ENCODE results near the gene NTRK1. TPM values are rescaled to one million over a fixed set of nuclear protein-coding genes. Genes with fewer than 3 reads are reported as not detected.

The NTRK1 gene
- total and polyA plus RNA-seq, 2 of the 13 experiments (the other 11 are each of a cell fraction or from before 2014, with no cell fraction given): not detected

GRCh38 chr1:156889802-156890580, 29.3 kb downstream of the NTRK1 start (continued):
- TF ChIP-seq SALL1 (CRISPR knock-in tag; IDR thresholded peaks at IDR 0.05) (0 out of 2 replicates have a peak, but pooled peaks have one; percentile 17), ELF3 (CRISPR knock-in tag; IDR thresholded peaks at IDR 0.05) (0 out of 2 replicates have a peak, but pooled peaks have one; percentile 23), ZNF124 (CRISPR knock-in tag; IDR thresholded peaks at IDR 0.05) (0 out of 2 replicates have a peak, but pooled peaks have one; percentile 48), THAP11 (CRISPR knock-in tag; IDR thresholded peaks at IDR 0.05) (peak; percentile 41; the same call in 1 of the 2 replicates), ZNF574 (CRISPR knock-in tag; IDR thresholded peaks at IDR 0.05) (peak; percentile 98), RAD21 (CRISPR knock-in tag; IDR thresholded peaks at IDR 0.05) (peak; percentile 55; the same call in 1 of the 2 replicates), NR2F2 (IDR thresholded peaks at IDR 0.05; ENCODE audit: borderline replicate concordance, low read depth) (no peak), MTA3 (CRISPR knock-in tag; IDR thresholded peaks at IDR 0.05) (no peak), KDM2A (CRISPR knock-in tag; IDR thresholded peaks at IDR 0.05; ENCODE audit: borderline replicate concordance, low read depth) (0 out of 2 replicates have a peak, but pooled peaks have one; percentile 25), XRCC5 (optimal IDR thresholded peaks at IDR 0.05; ENCODE audit: low read length) (peak; percentile 64), STAG1 (CRISPR knock-in tag; IDR thresholded peaks at IDR 0.05) (peak; percentile 83)
- TF ChIP-seq, protein P1, sequence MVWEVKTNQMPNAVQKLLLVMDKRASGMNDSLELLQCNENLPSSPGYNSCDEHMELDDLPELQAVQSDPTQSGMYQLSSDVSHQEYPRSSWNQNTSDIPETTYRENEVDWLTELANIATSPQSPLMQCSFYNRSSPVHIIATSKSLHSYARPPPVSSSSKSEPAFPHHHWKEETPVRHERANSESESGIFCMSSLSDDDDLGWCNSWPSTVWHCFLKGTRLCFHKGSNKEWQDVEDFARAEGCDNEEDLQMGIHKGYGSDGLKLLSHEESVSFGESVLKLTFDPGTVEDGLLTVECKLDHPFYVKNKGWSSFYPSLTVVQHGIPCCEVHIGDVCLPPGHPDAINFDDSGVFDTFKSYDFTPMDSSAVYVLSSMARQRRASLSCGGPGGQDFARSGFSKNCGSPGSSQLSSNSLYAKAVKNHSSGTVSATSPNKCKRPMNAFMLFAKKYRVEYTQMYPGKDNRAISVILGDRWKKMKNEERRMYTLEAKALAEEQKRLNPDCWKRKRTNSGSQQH (CRISPR knock-in tag; IDR thresholded peaks at IDR 0.05; ENCODE audit: low read depth): 0 out of 2 replicates have a peak, but pooled peaks have one; percentile 16
- TF ChIP-seq, protein P2, sequence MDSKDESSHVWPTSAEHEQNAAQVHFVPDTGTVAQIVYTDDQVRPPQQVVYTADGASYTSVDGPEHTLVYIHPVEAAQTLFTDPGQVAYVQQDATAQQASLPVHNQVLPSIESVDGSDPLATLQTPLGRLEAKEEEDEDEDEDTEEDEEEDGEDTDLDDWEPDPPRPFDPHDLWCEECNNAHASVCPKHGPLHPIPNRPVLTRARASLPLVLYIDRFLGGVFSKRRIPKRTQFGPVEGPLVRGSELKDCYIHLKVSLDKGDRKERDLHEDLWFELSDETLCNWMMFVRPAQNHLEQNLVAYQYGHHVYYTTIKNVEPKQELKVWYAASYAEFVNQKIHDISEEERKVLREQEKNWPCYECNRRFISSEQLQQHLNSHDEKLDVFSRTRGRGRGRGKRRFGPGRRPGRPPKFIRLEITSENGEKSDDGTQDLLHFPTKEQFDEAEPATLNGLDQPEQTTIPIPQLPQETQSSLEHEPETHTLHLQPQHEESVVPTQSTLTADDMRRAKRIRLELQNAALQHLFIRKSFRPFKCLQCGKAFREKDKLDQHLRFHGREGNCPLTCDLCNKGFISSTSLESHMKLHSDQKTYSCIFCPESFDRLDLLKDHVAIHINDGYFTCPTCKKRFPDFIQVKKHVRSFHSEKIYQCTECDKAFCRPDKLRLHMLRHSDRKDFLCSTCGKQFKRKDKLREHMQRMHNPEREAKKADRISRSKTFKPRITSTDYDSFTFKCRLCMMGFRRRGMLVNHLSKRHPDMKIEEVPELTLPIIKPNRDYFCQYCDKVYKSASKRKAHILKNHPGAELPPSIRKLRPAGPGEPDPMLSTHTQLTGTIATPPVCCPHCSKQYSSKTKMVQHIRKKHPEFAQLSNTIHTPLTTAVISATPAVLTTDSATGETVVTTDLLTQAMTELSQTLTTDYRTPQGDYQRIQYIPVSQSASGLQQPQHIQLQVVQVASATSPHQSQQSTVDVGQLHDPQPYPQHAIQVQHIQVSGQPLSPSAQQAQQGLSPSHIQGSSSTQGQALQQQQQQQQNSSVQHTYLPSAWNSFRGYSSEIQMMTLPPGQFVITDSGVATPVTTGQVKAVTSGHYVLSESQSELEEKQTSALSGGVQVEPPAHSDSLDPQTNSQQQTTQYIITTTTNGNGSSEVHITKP (CRISPR knock-in tag; IDR thresholded peaks at IDR 0.05; ENCODE audit: low read depth): 0 out of 2 replicates have a peak, but pooled peaks have one; percentile 49
- TF ChIP-seq, protein P3, sequence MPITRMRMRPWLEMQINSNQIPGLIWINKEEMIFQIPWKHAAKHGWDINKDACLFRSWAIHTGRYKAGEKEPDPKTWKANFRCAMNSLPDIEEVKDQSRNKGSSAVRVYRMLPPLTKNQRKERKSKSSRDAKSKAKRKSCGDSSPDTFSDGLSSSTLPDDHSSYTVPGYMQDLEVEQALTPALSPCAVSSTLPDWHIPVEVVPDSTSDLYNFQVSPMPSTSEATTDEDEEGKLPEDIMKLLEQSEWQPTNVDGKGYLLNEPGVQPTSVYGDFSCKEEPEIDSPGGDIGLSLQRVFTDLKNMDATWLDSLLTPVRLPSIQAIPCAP (CRISPR knock-in tag; IDR thresholded peaks at IDR 0.05; ENCODE audit: low read depth): no peak
- TF ChIP-seq, protein P4, sequence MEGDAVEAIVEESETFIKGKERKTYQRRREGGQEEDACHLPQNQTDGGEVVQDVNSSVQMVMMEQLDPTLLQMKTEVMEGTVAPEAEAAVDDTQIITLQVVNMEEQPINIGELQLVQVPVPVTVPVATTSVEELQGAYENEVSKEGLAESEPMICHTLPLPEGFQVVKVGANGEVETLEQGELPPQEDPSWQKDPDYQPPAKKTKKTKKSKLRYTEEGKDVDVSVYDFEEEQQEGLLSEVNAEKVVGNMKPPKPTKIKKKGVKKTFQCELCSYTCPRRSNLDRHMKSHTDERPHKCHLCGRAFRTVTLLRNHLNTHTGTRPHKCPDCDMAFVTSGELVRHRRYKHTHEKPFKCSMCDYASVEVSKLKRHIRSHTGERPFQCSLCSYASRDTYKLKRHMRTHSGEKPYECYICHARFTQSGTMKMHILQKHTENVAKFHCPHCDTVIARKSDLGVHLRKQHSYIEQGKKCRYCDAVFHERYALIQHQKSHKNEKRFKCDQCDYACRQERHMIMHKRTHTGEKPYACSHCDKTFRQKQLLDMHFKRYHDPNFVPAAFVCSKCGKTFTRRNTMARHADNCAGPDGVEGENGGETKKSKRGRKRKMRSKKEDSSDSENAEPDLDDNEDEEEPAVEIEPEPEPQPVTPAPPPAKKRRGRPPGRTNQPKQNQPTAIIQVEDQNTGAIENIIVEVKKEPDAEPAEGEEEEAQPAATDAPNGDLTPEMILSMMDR (CRISPR knock-in tag; IDR thresholded peaks at IDR 0.05): peak; percentile 89
- TF ChIP-seq, protein P5, sequence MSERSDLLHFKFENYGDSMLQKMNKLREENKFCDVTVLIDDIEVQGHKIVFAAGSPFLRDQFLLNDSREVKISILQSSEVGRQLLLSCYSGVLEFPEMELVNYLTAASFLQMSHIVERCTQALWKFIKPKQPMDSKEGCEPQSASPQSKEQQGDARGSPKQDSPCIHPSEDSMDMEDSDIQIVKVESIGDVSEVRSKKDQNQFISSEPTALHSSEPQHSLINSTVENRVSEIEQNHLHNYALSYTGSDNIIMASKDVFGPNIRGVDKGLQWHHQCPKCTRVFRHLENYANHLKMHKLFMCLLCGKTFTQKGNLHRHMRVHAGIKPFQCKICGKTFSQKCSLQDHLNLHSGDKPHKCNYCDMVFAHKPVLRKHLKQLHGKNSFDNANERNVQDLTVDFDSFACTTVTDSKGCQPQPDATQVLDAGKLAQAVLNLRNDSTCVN (CRISPR knock-in tag; IDR thresholded peaks at IDR 0.05; ENCODE audit: borderline replicate concordance): no peak

Measured in HepG2 (cell line).